ENCODE results near the gene SHB.

SHB gene

DNA sequence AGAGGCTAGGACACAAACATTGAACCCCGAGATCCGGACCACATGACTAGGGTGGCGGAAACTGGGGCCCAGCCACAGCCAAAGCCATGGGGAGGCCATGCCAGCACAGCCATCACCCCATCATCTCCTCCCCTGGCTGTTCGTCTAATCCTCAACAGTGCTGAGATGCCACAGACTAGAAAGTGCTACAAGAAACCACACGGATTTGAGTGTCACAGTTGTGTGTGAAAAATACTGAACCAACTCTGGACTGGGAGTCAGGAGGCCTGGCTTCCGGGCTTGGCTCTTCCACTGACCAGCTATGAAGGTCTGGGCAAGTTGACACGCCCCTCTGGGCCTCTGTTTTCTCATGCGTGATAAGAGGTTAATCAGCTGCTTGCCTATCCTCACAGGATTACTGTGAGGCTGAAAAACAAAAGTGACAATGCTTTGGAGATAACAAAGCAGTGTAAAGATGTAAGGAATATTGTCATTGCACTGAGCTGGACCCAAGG lies 38.8 kb upstream of the SHB start:
- H4K91ac ChIP-seq (ENCODE audit: low read depth, low read length): peak overlapping the region; percentile 5
- H3K36me3 ChIP-seq (ENCODE audit: control insufficient read depth in 1 of 2, insufficient read depth in 2 of 2, low read length in 2 of 2): no peaks in the 10 kb centered on the region
- DNase-seq: no peak
- H3K4ac ChIP-seq (ENCODE audit: low read depth, low read length): no peak overlapping the region
- H3K9me3 ChIP-seq (ENCODE audit: insufficient read depth, low read depth, low read length): no peaks in the 10 kb centered on the region
- no CpG with 5 or more reads among the region's 8 CpGs for WGBS (ENCODE audit: extremely low coverage, insufficient coverage, insufficient read length)
- H3K4me3 ChIP-seq (ENCODE audit: low read depth, low read length): no peak overlapping the region
- no peaks in the 10 kb centered on the region for H3K79me2 ChIP-seq (ENCODE audit: control insufficient read depth, insufficient read depth, low read length, poor library complexity)
- peak overlapping the region; percentile 2 for H2BK12ac ChIP-seq (ENCODE audit: low read length)
- H4K12ac ChIP-seq (ENCODE audit: low read depth, low read length): no peak overlapping the region
- H2AK5ac ChIP-seq (ENCODE audit: low read length): no peak overlapping the region
- no peak overlapping the region for H3K4me2 ChIP-seq (ENCODE audit: low read length)
- no peak overlapping the region for H3K23ac ChIP-seq (ENCODE audit: low read length)
- H3K9ac ChIP-seq (ENCODE audit: low read length): no peak overlapping the region
- peaks cover 4% of the 10 kb centered on the region for H3K79me1 ChIP-seq (ENCODE audit: low read length)
- no peak overlapping the region for H3K14ac ChIP-seq (ENCODE audit: low read length)
- peak overlapping the region; percentile 4 for H2BK120ac ChIP-seq (ENCODE audit: insufficient read depth, low read length, poor library complexity)
- no peak overlapping the region for H2AFZ ChIP-seq (ENCODE audit: insufficient read depth, low read length, poor library complexity)
- H3K18ac ChIP-seq (ENCODE audit: low read length): no peak overlapping the region
- H2BK5ac ChIP-seq (ENCODE audit: low read depth, low read length, poor library complexity): no peak overlapping the region
- no peak overlapping the region for H3K27ac ChIP-seq (ENCODE audit: low read depth, low read length)
- H3K4me1 ChIP-seq (ENCODE audit: control insufficient read depth in 1 of 2, insufficient read depth in 2 of 2, low read length in 2 of 2): peaks cover 10 to 14% of the 10 kb centered on the region in 2 experiments
- no peak overlapping the region for H4K8ac ChIP-seq (ENCODE audit: low read depth, low read length)
- no peaks in the 10 kb centered on the region for H3K27me3 ChIP-seq (ENCODE audit: insufficient read depth, low read length)

DNA sequence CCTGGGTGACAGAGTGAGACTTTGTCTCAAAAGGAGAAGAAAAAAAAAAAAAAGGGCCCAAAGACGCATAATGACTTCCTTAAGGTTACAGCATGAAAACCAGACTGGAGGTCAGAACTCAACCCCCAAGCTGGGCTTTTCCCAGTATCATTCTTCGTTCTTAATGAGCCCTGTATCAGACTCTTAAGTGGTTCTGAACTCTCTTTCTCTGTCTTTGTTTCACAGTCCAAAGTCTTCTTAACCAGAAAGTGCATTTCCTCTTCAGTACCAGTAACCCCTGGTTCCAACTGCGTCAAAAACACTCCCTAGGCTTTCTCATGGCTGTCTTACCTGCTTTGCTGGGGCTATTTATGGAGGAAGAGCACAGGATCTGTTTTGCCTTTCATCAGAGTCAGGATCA lies 38.4 kb upstream of the SHB start:
- Histone ChIP-seq H2AFZ (ENCODE audit: insufficient read depth, low read length, poor library complexity) (no peak overlapping the region), H3K36me3 (ENCODE audit: control insufficient read depth in 1 of 2, insufficient read depth in 2 of 2, low read length in 2 of 2) (no peaks in the 10 kb centered on the region), H3K14ac (ENCODE audit: low read length) (no peak overlapping the region), H3K18ac (ENCODE audit: low read length) (no peak overlapping the region), H4K12ac (ENCODE audit: low read depth, low read length) (no peak overlapping the region), H4K8ac (ENCODE audit: low read depth, low read length) (no peak overlapping the region), H3K27me3 (ENCODE audit: insufficient read depth, low read length) (no peaks in the 10 kb centered on the region), H3K4ac (ENCODE audit: low read depth, low read length) (no peak overlapping the region), H2BK120ac (ENCODE audit: insufficient read depth, low read length, poor library complexity) (peak overlapping the region; percentile 4), H4K91ac (ENCODE audit: low read depth, low read length) (peak overlapping the region; percentile 5), H2BK12ac (ENCODE audit: low read length) (peak overlapping the region; percentile 2), H3K79me1 (ENCODE audit: low read length) (peaks cover 4% of the 10 kb centered on the region), H2BK5ac (ENCODE audit: low read depth, low read length, poor library complexity) (no peak overlapping the region), H2AK5ac (ENCODE audit: low read length) (no peak overlapping the region), H3K27ac (ENCODE audit: low read depth, low read length) (no peak overlapping the region), H3K9ac (ENCODE audit: low read length) (no peak overlapping the region), H3K23ac (ENCODE audit: low read length) (no peak overlapping the region), H3K4me2 (ENCODE audit: low read length) (no peak overlapping the region), H3K79me2 (ENCODE audit: control insufficient read depth, insufficient read depth, low read length, poor library complexity) (no peaks in the 10 kb centered on the region), H3K4me3 (ENCODE audit: low read depth, low read length) (no peak overlapping the region), H3K9me3 (ENCODE audit: insufficient read depth, low read depth, low read length) (no peaks in the 10 kb centered on the region), H3K4me1 (ENCODE audit: control insufficient read depth in 1 of 2, insufficient read depth in 2 of 2, low read length in 2 of 2) (peaks cover 10 to 14% of the 10 kb centered on the region in 2 experiments)
- no CpG with 5 or more reads among the region's 3 CpGs for WGBS (ENCODE audit: extremely low coverage, insufficient coverage, insufficient read length)
- no peak for DNase-seq

GRCh38 chr9:38106488-38106887 lies 37.5 kb upstream of the SHB start:
- DNase-seq: no peak
- H4K8ac ChIP-seq (ENCODE audit: low read depth, low read length): no peak overlapping the region
- H3K27me3 ChIP-seq (ENCODE audit: insufficient read depth, low read length): no peaks in the 10 kb centered on the region
- no peaks in the 10 kb centered on the region for H3K79me2 ChIP-seq (ENCODE audit: control insufficient read depth, insufficient read depth, low read length, poor library complexity)
- H3K4me1 ChIP-seq (ENCODE audit: control insufficient read depth in 1 of 2, insufficient read depth in 2 of 2, low read length in 2 of 2): peaks cover 10 to 14% of the 10 kb centered on the region in 2 experiments
- no peak overlapping the region for H4K12ac ChIP-seq (ENCODE audit: low read depth, low read length)
- no peak overlapping the region for H3K4ac ChIP-seq (ENCODE audit: low read depth, low read length)
- H3K79me1 ChIP-seq (ENCODE audit: low read length): peaks cover 4% of the 10 kb centered on the region
- H3K4me3 ChIP-seq (ENCODE audit: low read depth, low read length): no peak overlapping the region
- H3K36me3 ChIP-seq (ENCODE audit: control insufficient read depth in 1 of 2, insufficient read depth in 2 of 2, low read length in 2 of 2): no peaks in the 10 kb centered on the region
- no peak overlapping the region for H3K18ac ChIP-seq (ENCODE audit: low read length)
- no peak overlapping the region for H2BK120ac ChIP-seq (ENCODE audit: insufficient read depth, low read length, poor library complexity)
- no peak overlapping the region for H3K4me2 ChIP-seq (ENCODE audit: low read length)
- no peaks in the 10 kb centered on the region for H3K9me3 ChIP-seq (ENCODE audit: insufficient read depth, low read depth, low read length)
- no peak overlapping the region for H4K91ac ChIP-seq (ENCODE audit: low read depth, low read length)
- WGBS (ENCODE audit: extremely low coverage, insufficient coverage, insufficient read length): no CpG with 5 or more reads among the region's 3 CpGs
- H3K27ac ChIP-seq (ENCODE audit: low read depth, low read length): no peak overlapping the region
- H2BK5ac ChIP-seq (ENCODE audit: low read depth, low read length, poor library complexity): no peak overlapping the region
- no peak overlapping the region for H3K9ac ChIP-seq (ENCODE audit: low read length)
- no peak overlapping the region for H2BK12ac ChIP-seq (ENCODE audit: low read length)
- H2AFZ ChIP-seq (ENCODE audit: insufficient read depth, low read length, poor library complexity): no peak overlapping the region
- no peak overlapping the region for H3K14ac ChIP-seq (ENCODE audit: low read length)
- no peak overlapping the region for H3K23ac ChIP-seq (ENCODE audit: low read length)
- H2AK5ac ChIP-seq (ENCODE audit: low read length): no peak overlapping the region

GRCh38 chr9:38103340-38103739 lies 34.3 kb upstream of the SHB start:
- Histone ChIP-seq H2BK5ac (ENCODE audit: low read depth, low read length, poor library complexity) (no peak overlapping the region), H3K9ac (ENCODE audit: low read length) (no peak overlapping the region), H3K27ac (ENCODE audit: low read depth, low read length) (no peak overlapping the region), H3K4me2 (ENCODE audit: low read length) (no peak overlapping the region), H3K36me3 (ENCODE audit: control insufficient read depth in 1 of 2, insufficient read depth in 2 of 2, low read length in 2 of 2) (no peaks in the 10 kb centered on the region), H3K27me3 (ENCODE audit: insufficient read depth, low read length) (no peaks in the 10 kb centered on the region), H2AK5ac (ENCODE audit: low read length) (no peak overlapping the region), H2BK12ac (ENCODE audit: low read length) (no peak overlapping the region), H4K91ac (ENCODE audit: low read depth, low read length) (no peak overlapping the region), H3K9me3 (ENCODE audit: insufficient read depth, low read depth, low read length) (no peaks in the 10 kb centered on the region), H4K12ac (ENCODE audit: low read depth, low read length) (no peak overlapping the region), H3K4me3 (ENCODE audit: low read depth, low read length) (no peak overlapping the region), H3K18ac (ENCODE audit: low read length) (no peak overlapping the region), H3K4me1 (ENCODE audit: control insufficient read depth in 1 of 2, insufficient read depth in 2 of 2, low read length in 2 of 2) (peaks cover 1 to 3% of the 10 kb centered on the region in 2 experiments), H3K23ac (ENCODE audit: low read length) (no peak overlapping the region), H4K8ac (ENCODE audit: low read depth, low read length) (no peak overlapping the region), H2BK120ac (ENCODE audit: insufficient read depth, low read length, poor library complexity) (no peak overlapping the region), H3K79me2 (ENCODE audit: control insufficient read depth, insufficient read depth, low read length, poor library complexity) (no peaks in the 10 kb centered on the region), H2AFZ (ENCODE audit: insufficient read depth, low read length, poor library complexity) (no peak overlapping the region), H3K4ac (ENCODE audit: low read depth, low read length) (no peak overlapping the region), H3K79me1 (ENCODE audit: low read length) (peaks cover 1% of the 10 kb centered on the region), H3K14ac (ENCODE audit: low read length) (no peak overlapping the region)
- no peak for DNase-seq
- no CpG with 5 or more reads among the region's 2 CpGs for WGBS (ENCODE audit: extremely low coverage, insufficient coverage, insufficient read length)
